Measurements from ENCODE around the gene AFAP1L1. TPM values are rescaled to one million over a fixed set of nuclear protein-coding genes. Genes with fewer than 3 reads are reported as not detected.

AFAP1L1 gene
- total and polyA plus RNA-seq, 2 donors (not counting 3 experiments of a cell fraction or from before 2014, with no cell fraction given) = 7.9 to 73.2 TPM

DNA sequence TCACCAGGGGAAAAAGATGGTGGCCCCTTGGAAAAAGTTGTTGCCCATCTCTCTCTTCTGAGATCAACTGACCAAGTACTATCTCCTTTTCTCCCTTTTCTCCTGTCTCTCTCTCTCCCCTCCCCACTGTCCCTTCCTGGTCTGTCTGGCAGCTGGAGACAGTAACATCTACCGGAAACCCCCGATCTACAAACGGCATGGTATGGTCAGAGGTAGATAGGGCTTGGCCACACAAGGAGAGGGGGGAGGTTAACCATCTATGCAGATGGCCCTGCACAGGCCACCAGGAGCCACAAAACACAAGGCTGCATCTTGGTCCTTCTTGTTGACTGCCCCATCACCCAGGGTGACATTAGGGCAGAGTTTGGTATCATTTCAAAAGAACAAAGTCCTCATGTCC is 29.3 kb upstream of the AFAP1L1 start:
- no peak overlapping the region for H3K9ac ChIP-seq (replicated peaks; ENCODE audit: extremely low read depth, insufficient read depth, low read length)
- no peaks in the 10 kb centered on the region for H3K9me1 ChIP-seq (replicated peaks; ENCODE audit: control insufficient read depth, extremely low read depth, insufficient read depth, low read length)
- no peaks in the 10 kb centered on the region for H3K27me3 ChIP-seq (ENCODE audit: control insufficient read depth in 2 of 2, insufficient read depth in 2 of 2, low read length in 2 of 2)
- H3K27ac ChIP-seq (ENCODE audit: insufficient read depth, low read depth, low read length) = no peak overlapping the region
- DNase-seq (ENCODE audit: low read depth, low spot score) (no peak), FAIRE-seq (no peak)
- ChIA-PET POLR2A (no interaction called here), CTCF (no interaction called here)
- no peaks in the 10 kb centered on the region for H3K9me3 ChIP-seq (replicated peaks; ENCODE audit: control insufficient read depth, insufficient read depth, low read length)
- dilution Hi-C loops (cut with MboI; ENCODE audit: extremely low pct_ligation_motif_present, low sequenced_read_pairs) = no loop called here
- H4K20me1 ChIP-seq (replicated peaks; ENCODE audit: control insufficient read depth, extremely low read depth, insufficient read depth, low read length) = no peaks in the 10 kb centered on the region
- H3K4me1 ChIP-seq (ENCODE audit: control insufficient read depth, extremely low read depth, insufficient read depth, low read length) = peaks cover 2% of the 10 kb centered on the region
- H3K79me2 ChIP-seq (ENCODE audit: control insufficient read depth, insufficient read depth, low read length) = no peaks in the 10 kb centered on the region
- TF ChIP-seq MYC (IDR thresholded peaks at IDR 0.05; ENCODE audit: low read depth, low read length) = no peak
- no peak for TF ChIP-seq FOS (IDR thresholded peaks at IDR 0.05; ENCODE audit: borderline replicate concordance, insufficient read depth, low read length)
- no peak for TF ChIP-seq POLR2AphosphoS5 (IDR thresholded peaks at IDR 0.05; ENCODE audit: insufficient read depth, low read depth, low read length)
- no peak for TF ChIP-seq JUN (IDR thresholded peaks at IDR 0.05; ENCODE audit: borderline replicate concordance, insufficient read depth, insufficient read length, low read depth)
- TF ChIP-seq EZH2 (IDR thresholded peaks at IDR 0.05; ENCODE audit: borderline replicate concordance, low read depth, low read length, severe bottlenecking) = no peak
- TF ChIP-seq POLR2A (IDR thresholded peaks at IDR 0.05; ENCODE audit: low read depth, low read length) = no peak
- TF ChIP-seq GATA2 (IDR thresholded peaks at IDR 0.05; ENCODE audit: insufficient read depth, insufficient read length, low read depth, low read length) = no peak
- TF ChIP-seq, protein P1, sequence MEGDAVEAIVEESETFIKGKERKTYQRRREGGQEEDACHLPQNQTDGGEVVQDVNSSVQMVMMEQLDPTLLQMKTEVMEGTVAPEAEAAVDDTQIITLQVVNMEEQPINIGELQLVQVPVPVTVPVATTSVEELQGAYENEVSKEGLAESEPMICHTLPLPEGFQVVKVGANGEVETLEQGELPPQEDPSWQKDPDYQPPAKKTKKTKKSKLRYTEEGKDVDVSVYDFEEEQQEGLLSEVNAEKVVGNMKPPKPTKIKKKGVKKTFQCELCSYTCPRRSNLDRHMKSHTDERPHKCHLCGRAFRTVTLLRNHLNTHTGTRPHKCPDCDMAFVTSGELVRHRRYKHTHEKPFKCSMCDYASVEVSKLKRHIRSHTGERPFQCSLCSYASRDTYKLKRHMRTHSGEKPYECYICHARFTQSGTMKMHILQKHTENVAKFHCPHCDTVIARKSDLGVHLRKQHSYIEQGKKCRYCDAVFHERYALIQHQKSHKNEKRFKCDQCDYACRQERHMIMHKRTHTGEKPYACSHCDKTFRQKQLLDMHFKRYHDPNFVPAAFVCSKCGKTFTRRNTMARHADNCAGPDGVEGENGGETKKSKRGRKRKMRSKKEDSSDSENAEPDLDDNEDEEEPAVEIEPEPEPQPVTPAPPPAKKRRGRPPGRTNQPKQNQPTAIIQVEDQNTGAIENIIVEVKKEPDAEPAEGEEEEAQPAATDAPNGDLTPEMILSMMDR (IDR thresholded peaks at IDR 0.05; ENCODE audit: extremely low read depth in 1 of 2, insufficient read depth in 1 of 2, low read depth in 1 of 2, low read length in 2 of 2) = no peak
- TF ChIP-seq, protein P2, sequence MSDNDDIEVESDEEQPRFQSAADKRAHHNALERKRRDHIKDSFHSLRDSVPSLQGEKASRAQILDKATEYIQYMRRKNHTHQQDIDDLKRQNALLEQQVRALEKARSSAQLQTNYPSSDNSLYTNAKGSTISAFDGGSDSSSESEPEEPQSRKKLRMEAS (IDR thresholded peaks at IDR 0.05; ENCODE audit: insufficient read depth, insufficient read length) = no peak
- no peak overlapping the region for H3K4me2 ChIP-seq (ENCODE audit: insufficient read depth, low read length)
- intact Hi-C loops (cut with micrococcal nuclease) = no loop called here
- H2AFZ ChIP-seq (ENCODE audit: low read depth, low read length) = no peak overlapping the region
- no peak overlapping the region for H3K4me3 ChIP-seq (replicated peaks in 1 of 3; ENCODE audit: insufficient read depth in 1 of 3, low read depth in 1 of 3, low read length in 3 of 3)
- no TSS peak for BruUV-seq (replicated peaks)
- peaks cover 0 to 2% of the 10 kb centered on the region in 2 experiments for H3K36me3 ChIP-seq (ENCODE audit: control insufficient read depth in 2 of 2, extremely low read depth in 1 of 2, insufficient read depth in 2 of 2, low read length in 2 of 2)
